GM18909 (cell line): Measurements from ENCODE around the gene GATD1.
A peak's percentile ranks its signal among the peaks of the same experiment; 100 is the strongest.

Source experiments
- ATAC-seq: cut with Tn5 transposase; IDR thresholded peaks from one replicate; pipeline ENCODE4 v1.9.1; 2021; ENCODE audit warnings: mild to moderate bottlenecking; ENCODE audit not compliant: unreplicated experiment, poor library complexity

GATD1 gene

GRCh38 chr11:782264-783174 is 5.2 kb upstream of the GATD1 start:
- ATAC-seq: no peak

- ATAC-seq: no peak
These were observed 2.8 kb upstream of the GATD1 start for GRCh38 chr11:779955-780532.

- no peak for ATAC-seq
These were observed 2.0 kb upstream of the GATD1 start for GRCh38 chr11:778976-779954.

- ATAC-seq: peak; percentile 35
These were observed 563 bp downstream of the GATD1 start for GRCh38 chr11:776561-777287.

- ATAC-seq: no peak
These were observed 1.1 kb downstream of the GATD1 start for GRCh38 chr11:776263-776560.

GRCh38 chr11:774873-775592 is 2.3 kb downstream of the GATD1 start:
- ATAC-seq: no peak

- no peak for ATAC-seq
These were observed 3.5 kb downstream of the GATD1 start for GRCh38 chr11:773830-774229.

GRCh38 chr11:773425-773824 is 3.9 kb downstream of the GATD1 start:
- ATAC-seq: no peak

- no peak for ATAC-seq
These were observed 4.6 kb downstream of the GATD1 start for GRCh38 chr11:772429-773390.

GRCh38 chr11:771617-772204 is 5.6 kb downstream of the GATD1 start:
- ATAC-seq: no peak

- ATAC-seq: no peak
These were observed 6.4 kb downstream of the GATD1 start for GRCh38 chr11:770642-771616.

GRCh38 chr11:769887-770641 is 7.2 kb downstream of the GATD1 start:
- no peak for ATAC-seq

GRCh38 chr11:767238-767637 is 10.0 kb downstream of the GATD1 start:
- no peak for ATAC-seq

- ATAC-seq: no peak
These were observed 10.4 kb downstream of the GATD1 start for GRCh38 chr11:766936-767210.

GRCh38 chr11:766106-766935 is 11.0 kb downstream of the GATD1 start:
- ATAC-seq: no peak

- ATAC-seq: no peak
These were observed 11.5 kb downstream of the GATD1 start for GRCh38 chr11:765802-766091.
